Endothelial cell of hepatic sinusoid (primary cell): Measurements from ENCODE around the gene PTP4A1.
"Not testable (repeated sequence)": the region's sequence is repeated elsewhere in the genome, so short reads cannot be mapped to it uniquely, and the experiment has no call there.

Experiments
- in situ Hi-C: cut with HindIII; loops from 2 replicates; pipeline ENCODE4 v1.10.0; 2017; ENCODE audit warnings: low sequenced_read_pairs

The PTP4A1 gene

DNA sequence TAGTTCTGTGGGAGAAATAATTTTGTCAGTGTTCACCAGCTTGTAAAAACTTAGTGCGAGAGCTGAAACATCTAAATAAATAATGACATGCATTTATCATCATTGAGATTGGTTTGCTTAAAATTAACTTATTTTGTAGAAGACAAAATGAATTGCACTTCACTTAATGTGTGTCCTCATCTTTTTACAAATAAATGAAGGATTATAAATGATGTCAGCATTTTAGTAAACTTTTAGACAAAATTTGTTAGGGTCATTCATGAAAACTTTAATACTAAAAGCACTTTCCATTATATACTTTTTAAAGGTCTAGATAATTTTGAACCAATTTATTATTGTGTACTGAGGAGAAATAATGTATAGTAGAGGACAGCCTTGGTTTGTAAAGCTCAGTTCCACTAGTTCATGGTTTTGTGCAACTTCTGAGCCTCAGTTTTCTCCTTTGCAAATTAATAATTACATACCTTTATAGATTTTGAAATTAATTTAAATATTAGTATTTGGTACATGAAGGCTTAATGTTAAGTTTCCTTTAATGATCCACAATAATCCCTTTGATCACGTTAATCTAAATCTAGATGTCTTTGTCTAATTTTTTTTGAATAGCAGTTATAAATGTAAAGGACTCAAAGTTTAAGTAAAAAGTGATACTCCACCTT is 9.2 kb downstream of the PTP4A1 start:
- in situ Hi-C loops = no loop called here

DNA sequence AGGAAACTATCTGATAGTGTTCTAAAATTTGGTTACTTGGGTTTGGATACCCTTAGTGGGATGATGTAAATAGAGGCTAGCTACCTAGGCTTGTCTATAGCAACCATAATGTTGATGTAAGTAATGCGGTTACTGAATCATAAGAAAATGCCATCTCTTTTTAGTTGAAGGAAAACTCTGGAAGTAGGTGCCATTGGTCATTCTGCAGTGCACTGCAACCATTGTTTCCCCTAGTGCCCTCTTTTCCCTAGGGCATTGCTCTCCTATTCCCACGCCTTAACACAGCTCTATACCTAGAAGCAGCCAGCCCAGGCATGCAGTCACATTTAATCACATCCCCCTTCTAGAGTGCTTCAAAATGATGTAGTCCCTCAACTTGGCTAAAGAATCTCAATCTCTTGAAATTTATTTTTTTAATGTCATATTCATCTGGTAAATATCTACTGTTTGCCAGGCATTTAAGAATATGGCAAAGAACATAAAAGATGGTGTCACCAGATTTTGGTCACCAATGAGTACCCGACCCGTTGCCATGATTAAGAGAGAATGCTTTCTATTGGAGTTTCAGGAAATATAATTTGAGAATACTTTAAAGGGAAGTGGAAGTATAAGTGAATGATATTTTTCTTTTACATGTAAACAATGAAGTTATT is 10.4 kb downstream of the PTP4A1 start:
- in situ Hi-C loops = no loop called here

DNA sequence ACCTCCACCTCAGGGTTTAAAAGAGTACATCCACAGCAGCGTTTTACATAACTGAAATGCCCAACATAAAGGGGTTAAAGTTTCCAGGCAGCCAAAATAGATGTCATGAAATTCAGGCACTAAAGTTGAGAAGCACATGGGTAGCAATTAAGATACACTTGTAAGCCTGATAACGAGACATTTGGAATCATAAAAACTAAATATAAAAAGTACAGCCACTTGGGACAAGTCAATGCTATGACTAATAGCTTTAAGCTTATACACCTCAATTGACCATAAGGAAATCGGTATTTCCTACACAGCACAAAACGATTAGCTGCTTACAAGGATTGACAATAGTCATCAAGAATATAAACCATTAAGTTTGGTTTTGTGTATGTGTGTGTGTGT is 11.8 kb downstream of the PTP4A1 start:
- in situ Hi-C loops = no loop called here

DNA sequence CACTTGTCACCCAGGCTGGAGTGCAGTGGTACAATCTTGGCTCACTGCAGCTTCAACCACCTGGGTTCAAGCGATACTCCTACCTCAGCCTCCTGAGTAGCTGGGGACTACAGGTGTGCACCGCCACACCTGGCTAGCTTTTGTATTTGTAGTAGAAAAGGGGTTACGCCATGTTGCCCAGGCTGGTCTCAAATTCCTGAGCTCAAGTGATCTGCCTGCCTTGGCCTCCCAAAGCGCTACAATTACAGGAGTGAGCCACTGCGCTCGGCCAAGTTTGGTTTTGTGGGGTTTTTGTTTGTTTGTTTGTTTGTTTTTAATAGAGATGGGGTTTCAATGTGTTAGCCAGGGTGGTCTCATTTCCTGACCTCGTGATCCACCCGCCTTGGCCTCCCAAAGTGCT is 12.3 kb downstream of the PTP4A1 start:
- in situ Hi-C loops = no loop called here

DNA sequence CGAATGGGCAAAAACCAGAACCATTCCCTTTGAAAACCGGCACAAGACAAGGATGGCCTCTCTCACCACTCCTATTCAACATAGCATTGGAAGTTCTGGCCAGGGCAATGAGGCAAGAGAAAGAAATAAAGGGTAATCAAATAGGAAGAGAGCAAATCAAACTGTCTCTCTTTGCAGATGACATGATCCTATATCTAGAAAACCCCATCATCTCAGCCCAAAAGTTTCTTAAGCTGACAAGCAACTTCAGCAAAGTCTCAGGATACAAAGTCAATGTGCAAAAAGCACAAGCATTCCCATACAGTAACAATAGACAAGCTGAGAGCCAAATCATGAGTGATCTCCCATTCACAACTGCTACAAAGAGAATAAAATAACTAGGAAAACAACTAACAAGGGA is 13.4 kb downstream of the PTP4A1 start:
- in situ Hi-C loops = not testable (repeated sequence)

DNA sequence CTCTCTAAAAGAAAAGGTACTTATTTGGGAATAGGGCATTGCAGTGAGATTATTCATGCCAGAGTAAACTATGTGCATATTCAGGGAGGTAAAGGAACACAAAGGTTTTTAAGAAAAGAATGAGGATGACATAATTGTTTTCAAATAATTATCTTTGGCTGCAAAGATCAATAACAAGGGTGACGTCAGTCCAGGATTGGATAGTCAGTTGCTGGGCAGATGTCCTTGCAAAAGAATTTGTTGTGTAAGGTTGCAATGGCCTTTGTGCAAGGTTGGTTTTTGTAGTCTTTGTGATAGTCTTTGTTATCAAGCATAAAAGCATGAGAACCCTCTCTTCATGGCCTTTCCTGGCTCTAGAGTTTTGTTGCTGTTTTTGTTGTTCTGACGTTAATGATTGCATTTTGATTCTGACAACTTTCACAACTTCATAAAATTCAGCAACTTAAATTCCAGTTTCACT is 17.7 kb downstream of the PTP4A1 start:
- in situ Hi-C loops = no loop called here

DNA sequence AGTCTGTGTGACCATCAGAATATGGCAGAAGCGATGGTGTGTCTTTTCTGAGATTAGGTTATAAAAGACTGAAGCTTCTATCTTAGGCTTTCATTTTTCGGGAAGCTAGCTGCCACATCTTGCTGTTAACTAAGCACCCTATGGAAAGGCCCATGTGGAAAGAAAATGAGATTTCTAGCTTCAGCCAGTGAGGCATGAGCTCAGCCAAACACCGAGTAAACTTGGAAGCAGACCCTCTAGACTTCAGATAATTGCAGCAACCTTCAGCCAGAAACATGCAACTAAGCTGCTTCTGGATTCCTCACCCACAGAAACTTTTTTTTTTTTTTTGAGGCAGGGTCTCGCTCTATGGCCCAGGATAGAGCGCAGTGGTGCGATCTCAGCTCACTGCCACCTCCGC is 20.6 kb downstream of the PTP4A1 start:
- in situ Hi-C loops = no loop called here

DNA sequence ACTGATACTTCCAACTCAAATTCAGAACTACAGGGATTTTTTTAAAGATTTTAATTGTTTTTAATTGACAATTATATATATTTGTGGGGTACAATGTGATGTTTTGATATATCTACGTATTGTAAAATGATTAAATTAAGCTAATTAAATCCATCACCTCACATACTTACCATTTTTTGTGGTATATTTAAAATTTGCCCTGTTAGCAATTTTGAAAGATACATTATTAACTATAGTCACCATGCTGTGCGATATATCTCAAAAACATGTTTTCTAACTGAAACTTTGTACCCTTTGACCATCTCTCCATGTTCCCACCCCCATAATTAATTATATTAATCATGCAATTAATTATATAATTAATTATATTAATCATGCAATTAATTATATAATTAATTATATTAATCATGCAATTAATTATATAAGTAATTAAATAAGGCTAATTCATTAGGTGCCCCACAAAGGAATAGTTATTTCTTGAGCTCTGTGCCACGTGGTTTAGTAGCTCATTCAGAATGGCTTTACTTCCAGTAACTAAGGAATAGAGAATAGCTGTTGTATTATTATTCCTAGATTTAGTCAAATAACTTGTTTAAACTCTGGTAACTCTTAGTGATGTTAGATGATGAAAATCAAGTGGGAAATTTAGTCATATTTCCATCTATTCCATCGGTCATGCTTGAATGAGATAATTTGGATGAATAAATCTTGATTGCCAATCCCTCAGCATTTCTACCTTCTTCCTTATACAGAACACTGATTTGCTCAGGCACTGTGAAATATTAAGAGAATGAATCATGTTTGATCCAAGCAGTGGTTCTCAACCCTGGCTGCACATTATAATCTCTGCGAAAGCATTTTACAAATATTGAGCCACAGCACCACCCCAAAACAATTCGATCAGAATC is 25.1 kb downstream of the PTP4A1 start:
- in situ Hi-C loops = no loop called here

DNA sequence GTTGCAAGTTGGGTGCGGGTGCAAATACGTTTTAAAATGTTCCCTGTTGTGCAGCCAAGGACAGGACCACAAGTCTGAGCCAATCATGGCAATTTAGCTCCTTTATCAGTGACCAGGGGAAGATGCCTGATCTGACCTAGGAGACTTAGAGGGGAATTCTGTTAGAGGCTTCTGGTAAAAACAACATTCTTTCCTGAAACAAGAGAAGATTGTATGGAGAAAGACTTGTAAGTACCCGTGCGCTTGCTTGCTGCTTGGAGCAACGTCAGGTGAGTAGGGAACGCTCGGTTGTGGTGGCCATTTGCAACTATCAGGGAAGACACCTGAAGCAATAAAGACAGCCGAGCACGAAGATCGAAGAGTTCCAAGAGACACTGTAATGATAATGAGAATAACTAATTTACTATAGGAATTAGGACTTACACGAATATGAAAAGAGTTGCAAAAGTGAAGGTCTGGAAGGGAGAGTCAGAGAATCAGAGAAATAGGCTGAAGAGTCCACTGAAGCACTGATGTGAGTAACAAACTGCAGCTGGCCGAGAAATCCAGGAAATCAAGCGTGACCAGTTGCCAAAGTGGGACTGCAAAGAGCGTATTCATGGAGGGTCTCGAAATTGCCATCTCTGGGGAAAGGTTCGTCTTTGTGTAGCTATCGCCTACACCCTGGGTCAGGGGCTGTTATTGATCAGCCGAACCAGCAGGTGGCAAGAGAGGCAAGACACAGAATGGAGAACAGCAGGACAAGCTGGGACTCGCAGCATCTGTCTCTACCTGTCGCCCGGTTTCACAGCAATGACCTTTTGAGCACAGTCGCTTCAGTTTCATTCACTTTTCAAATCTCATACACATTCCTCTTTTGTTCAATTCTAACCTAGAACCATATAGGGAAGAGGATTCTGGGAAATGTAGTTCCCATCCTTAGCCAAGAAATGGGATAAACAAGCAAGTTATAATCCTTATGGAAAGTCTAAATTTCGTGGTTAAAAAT is 26.1 kb downstream of the PTP4A1 start:
- in situ Hi-C loops = no loop called here

DNA sequence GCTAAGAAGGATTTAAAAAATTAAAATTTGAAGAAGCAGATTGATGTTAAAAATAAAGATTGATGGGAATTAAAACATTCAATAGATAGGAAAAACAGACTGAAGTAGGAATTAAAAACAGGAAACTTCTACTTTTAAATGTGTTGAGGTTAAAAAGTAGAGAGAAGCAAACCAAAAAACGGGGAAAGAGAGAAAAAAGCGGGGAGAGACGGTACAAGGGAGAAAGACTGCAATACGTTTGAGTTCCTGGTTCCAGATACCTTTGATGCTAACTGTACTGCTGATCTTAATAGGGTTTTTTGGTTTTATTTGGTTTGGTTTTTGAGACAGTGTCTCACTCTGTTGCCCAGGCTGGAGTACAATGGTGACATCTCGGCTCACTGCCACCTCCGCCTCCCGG is 27.0 kb downstream of the PTP4A1 start:
- in situ Hi-C loops = no loop called here

DNA sequence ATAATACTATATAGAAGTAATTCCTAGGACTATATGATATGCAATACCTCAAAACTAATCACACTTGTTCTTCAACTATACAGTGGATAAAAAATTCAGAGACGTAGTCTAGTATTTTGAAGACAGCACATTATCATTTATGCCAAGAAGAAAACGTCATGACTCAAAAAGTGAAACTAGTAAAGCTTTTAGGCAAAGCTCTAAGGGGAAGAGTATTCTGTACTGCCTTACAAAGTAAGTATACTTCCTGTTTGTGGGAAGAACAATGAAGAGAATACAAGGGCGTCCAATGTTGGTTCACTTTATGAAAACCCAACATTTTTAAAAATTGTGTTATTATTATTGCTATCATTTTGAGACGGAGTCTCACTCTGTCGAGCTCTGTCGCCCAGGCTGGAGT is 27.9 kb downstream of the PTP4A1 start:
- in situ Hi-C loops = no loop called here

DNA sequence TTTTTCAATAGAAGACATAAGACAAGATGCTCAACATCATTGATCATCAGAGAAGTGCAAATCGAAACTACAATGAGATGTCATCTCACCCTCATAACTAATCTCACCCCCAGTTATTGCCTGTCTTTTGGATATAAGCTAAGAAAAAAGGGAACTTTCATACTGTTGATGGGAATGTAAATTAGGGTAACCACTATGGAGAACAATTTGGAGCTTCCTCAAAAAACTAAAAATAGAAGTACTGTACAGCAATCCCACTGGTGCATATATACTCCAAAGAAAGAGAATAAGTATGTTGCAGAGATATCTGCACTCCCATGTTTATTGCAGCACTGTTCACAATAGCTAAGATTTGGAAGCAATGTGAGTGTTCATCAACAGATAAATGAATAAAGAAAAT is 37.0 kb downstream of the PTP4A1 start:
- in situ Hi-C loops = no loop called here

DNA sequence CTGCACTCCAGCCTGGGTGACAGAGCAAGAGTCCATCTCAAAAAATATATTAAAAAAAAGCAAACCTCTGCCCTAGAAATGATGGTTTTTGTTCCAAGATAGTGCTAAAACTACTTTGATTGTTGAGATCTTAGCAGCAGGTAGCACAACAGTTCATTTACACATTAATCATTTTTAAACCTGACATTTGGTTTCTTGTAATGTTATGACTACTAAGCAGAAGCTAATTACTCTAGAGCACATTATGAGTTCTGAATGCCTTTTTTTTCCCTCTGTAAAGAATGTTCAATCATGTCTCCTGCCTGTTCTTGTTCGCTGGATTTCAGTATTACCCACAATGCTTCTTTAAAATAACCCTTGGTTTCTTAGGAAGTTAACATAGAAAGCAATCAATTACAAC is 38.7 kb downstream of the PTP4A1 start:
- in situ Hi-C loops = no loop called here

DNA sequence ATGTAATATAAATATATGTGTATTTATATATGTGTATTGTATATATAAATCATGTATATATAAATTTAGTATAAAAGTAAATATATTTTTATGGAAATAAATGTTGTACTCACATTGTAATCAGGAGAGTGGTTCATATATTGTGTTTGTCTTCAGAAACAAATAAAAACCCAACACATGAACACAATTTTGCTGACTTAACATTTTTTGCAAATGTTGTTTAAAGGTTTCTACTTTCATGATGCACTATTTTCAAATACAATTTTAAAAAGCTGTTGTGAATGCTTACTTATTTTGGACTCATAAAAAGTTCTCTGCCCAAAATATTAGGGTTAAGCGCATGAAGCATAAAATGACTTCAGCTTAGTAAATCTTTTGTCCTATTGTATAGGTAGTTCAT is 39.3 kb downstream of the PTP4A1 start:
- in situ Hi-C loops = no loop called here

DNA sequence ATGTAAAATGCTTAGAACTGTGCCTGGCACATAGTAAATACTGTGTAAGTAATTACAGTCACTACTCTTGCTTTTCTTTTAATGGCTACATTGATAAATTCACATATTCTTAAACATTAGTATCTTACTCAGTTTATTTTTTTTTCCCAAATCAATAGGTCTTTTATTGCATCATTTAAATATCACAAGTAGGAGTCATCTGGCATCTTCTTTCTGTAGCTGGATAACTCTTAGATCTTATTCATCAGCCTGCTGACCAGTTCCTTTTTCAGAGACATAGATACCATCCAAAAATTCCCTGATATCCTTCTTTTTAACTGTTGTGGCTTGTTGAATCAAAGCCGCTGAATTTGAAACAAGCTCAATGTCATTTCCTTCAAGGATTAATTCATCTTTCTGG is 43.3 kb downstream of the PTP4A1 start:
- in situ Hi-C loops = no loop called here
